ENCODE measurements around the gene TRPM3.

TRPM3 gene

GRCh38 chr9:70486127-70486526, 635.3 kb downstream of the TRPM3 start:
- no peak for DNase-seq (ENCODE audit: low read depth in 2 of 2)

- no peak for DNase-seq (ENCODE audit: low read depth in 2 of 2)
Observed at GRCh38 chr9:70485273-70485858, 636.1 kb downstream of the TRPM3 start.

- peak in 1 of 2 experiments; percentile 36 for DNase-seq (ENCODE audit: low read depth in 2 of 2)
Observed at GRCh38 chr9:70484232-70485130, 636.9 kb downstream of the TRPM3 start.

GRCh38 chr9:70481471-70481870, 640.0 kb downstream of the TRPM3 start:
- no peak for DNase-seq (ENCODE audit: low read depth in 2 of 2)

GRCh38 chr9:70480405-70480980, 640.9 kb downstream of the TRPM3 start:
- DNase-seq (ENCODE audit: low read depth in 2 of 2), result no peak

- no peak for DNase-seq (ENCODE audit: low read depth in 2 of 2)
Observed at GRCh38 chr9:70479880-70480291, 641.5 kb downstream of the TRPM3 start.
